ENCODE data around the gene CDC42EP1. TPM values are rescaled to one million over a fixed set of nuclear protein-coding genes. Genes with fewer than 3 reads are reported as not detected.
"Not testable (repeated sequence)": the region's sequence is repeated elsewhere in the genome, so short reads cannot be mapped to it uniquely, and the experiment has no call there.

The CDC42EP1 gene
- total RNA-seq, 6 experiments from 2014 or later = 88.3 to 104 (median 97.2) TPM

- no peak for DNase-seq
- H3K27me3 Mint-ChIP-seq (ENCODE audit: insufficient read depth) = peaks cover 6% of the 10 kb centered on the region
- no peak overlapping the region for H3K27ac Mint-ChIP-seq
- peaks cover 50% of the 10 kb centered on the region for H3K4me1 Mint-ChIP-seq (ENCODE audit: low read depth)
- no peak for TF ChIP-seq CTCF (IDR thresholded peaks at IDR 0.05)
- no peaks in the 10 kb centered on the region for H3K9me3 Mint-ChIP-seq
- no peak overlapping the region for H3K4me3 Mint-ChIP-seq
- no peaks in the 10 kb centered on the region for H3K36me3 Mint-ChIP-seq (ENCODE audit: low read depth)
Observed at GRCh38 chr22:37529652-37530345, 30.5 kb upstream of the CDC42EP1 start.

- TF ChIP-seq CTCF (IDR thresholded peaks at IDR 0.05) = no peak
- Mint-ChIP-seq H3K4me3 (peak overlapping the region; percentile 50), H3K36me3 (ENCODE audit: low read depth) (no peaks in the 10 kb centered on the region), H3K9me3 (no peaks in the 10 kb centered on the region), H3K4me1 (ENCODE audit: low read depth) (peaks cover 28% of the 10 kb centered on the region), H3K27me3 (ENCODE audit: insufficient read depth) (peaks cover 7% of the 10 kb centered on the region), H3K27ac (peak overlapping the region; percentile 39; the same call in 1 of the 2 replicates)
- DNase-seq = peak; percentile 69
Observed at GRCh38 chr22:37533995-37534394, 26.3 kb upstream of the CDC42EP1 start.

GRCh38 chr22:37534445-37534844 is 25.8 kb upstream of the CDC42EP1 start:
- Mint-ChIP-seq H3K4me3 (no peak overlapping the region), H3K27me3 (ENCODE audit: insufficient read depth) (peaks cover 7% of the 10 kb centered on the region), H3K4me1 (ENCODE audit: low read depth) (peaks cover 31% of the 10 kb centered on the region), H3K27ac (0 out of 2 replicates have a peak overlapping the region, but pooled peaks have one; percentile 2), H3K9me3 (no peaks in the 10 kb centered on the region), H3K36me3 (ENCODE audit: low read depth) (no peaks in the 10 kb centered on the region)
- TF ChIP-seq CTCF (IDR thresholded peaks at IDR 0.05) = no peak
- DNase-seq = no peak

GRCh38 chr22:37535159-37535558 is 25.1 kb upstream of the CDC42EP1 start:
- H3K4me1 Mint-ChIP-seq (ENCODE audit: low read depth) = peaks cover 31% of the 10 kb centered on the region
- no peaks in the 10 kb centered on the region for H3K36me3 Mint-ChIP-seq (ENCODE audit: low read depth)
- DNase-seq = no peak
- no peak overlapping the region for H3K27ac Mint-ChIP-seq
- peaks cover 7% of the 10 kb centered on the region for H3K27me3 Mint-ChIP-seq (ENCODE audit: insufficient read depth)
- H3K9me3 Mint-ChIP-seq = no peaks in the 10 kb centered on the region
- no peak overlapping the region for H3K4me3 Mint-ChIP-seq
- TF ChIP-seq CTCF (IDR thresholded peaks at IDR 0.05) = no peak

GRCh38 chr22:37538590-37539357 is 21.5 kb upstream of the CDC42EP1 start:
- Mint-ChIP-seq H3K27me3 (ENCODE audit: insufficient read depth) (peaks cover 1% of the 10 kb centered on the region), H3K4me1 (ENCODE audit: low read depth) (peaks cover 46% of the 10 kb centered on the region), H3K4me3 (peak overlapping the region; percentile 35), H3K9me3 (no peaks in the 10 kb centered on the region), H3K27ac (peak overlapping the region; percentile 52), H3K36me3 (ENCODE audit: low read depth) (no peaks in the 10 kb centered on the region)
- peak; percentile 97 for TF ChIP-seq CTCF (IDR thresholded peaks at IDR 0.05)
- peak; percentile 92 for DNase-seq

GRCh38 chr22:37539790-37540189 is 20.5 kb upstream of the CDC42EP1 start:
- DNase-seq; H3K36me3 Mint-ChIP-seq (ENCODE audit: low read depth): not testable (repeated sequence)

GRCh38 chr22:37542416-37542815 is 17.9 kb upstream of the CDC42EP1 start:
- H3K9me3 Mint-ChIP-seq; DNase-seq; H3K36me3 Mint-ChIP-seq (ENCODE audit: low read depth); H3K27me3 Mint-ChIP-seq (ENCODE audit: insufficient read depth); H3K4me3 Mint-ChIP-seq: not testable (repeated sequence)
- H3K27ac Mint-ChIP-seq = peak overlapping the region; percentile 86
- H3K4me1 Mint-ChIP-seq (ENCODE audit: low read depth) = peaks cover 65% of the 10 kb centered on the region

More at GRCh38 chr22:37539790-37540189, 20.5 kb upstream of the CDC42EP1 start:
- not testable (repeated sequence) for H3K9me3 Mint-ChIP-seq; H3K4me3 Mint-ChIP-seq; H3K27me3 Mint-ChIP-seq (ENCODE audit: insufficient read depth); H3K27ac Mint-ChIP-seq
- H3K4me1 Mint-ChIP-seq (ENCODE audit: low read depth) = peaks cover 39% of the 10 kb centered on the region

All from HFFc6 (cell line).